Uterus (tissue), 2 donors: ENCODE data around the gene VAV1.

ENCODE experiments used
- POLR2A ChIP-seq, 2 donors: fragments of 450-650 bp; IDR thresholded peaks; one replicate each; pipeline ENCODE4 v1.6.1; 2016; ENCODE audit warnings: antibody characterized with exemption in 2 of 2, mild to moderate bottlenecking in 1 of 2, moderate library complexity in 1 of 2
- TF ChIP-seq, protein P1 (sequence below), 4 experiments: fragments of 200-600 bp in 2 of 4; fragments of 450-650 bp in 2 of 4; sonication (generic) in 2 of 4; IDR thresholded peaks; one replicate each; pipeline ENCODE4 v1.5.1; 2016 to 2019; ENCODE audit warnings: antibody characterized with exemption in 4 of 4, mild to moderate bottlenecking in 2 of 4, moderate library complexity in 1 of 4

DNA sequence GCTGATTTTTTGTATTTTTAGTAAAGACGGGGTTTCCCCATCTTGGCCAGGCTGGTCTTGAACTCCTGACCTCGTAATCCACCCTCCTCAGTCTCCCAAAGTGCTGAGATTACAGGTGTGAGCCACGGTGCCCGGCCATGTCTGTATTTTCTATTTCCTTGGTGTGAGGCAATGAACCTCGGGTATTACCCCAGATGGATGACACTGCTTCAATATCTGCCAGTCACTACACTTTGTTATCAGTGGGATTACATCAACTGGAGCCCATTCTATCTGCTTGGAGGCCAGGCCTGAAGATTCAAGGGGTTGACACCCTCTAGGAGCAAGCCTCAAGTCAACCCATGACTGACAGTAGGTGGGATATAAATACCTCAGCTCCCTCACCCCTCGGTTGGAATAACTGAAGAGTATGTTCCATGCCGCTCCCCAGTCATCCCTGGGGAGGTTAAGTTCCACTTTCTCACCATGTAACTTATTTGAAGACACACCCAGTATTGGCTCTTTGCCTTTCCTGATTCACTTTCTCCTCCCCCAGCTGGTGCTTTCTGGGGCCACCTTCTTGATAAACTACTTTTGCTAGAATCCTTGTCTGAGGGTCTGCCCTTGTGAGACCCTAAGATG, 113.9 kb downstream of the VAV1 start:
- TF ChIP-seq, protein P1, sequence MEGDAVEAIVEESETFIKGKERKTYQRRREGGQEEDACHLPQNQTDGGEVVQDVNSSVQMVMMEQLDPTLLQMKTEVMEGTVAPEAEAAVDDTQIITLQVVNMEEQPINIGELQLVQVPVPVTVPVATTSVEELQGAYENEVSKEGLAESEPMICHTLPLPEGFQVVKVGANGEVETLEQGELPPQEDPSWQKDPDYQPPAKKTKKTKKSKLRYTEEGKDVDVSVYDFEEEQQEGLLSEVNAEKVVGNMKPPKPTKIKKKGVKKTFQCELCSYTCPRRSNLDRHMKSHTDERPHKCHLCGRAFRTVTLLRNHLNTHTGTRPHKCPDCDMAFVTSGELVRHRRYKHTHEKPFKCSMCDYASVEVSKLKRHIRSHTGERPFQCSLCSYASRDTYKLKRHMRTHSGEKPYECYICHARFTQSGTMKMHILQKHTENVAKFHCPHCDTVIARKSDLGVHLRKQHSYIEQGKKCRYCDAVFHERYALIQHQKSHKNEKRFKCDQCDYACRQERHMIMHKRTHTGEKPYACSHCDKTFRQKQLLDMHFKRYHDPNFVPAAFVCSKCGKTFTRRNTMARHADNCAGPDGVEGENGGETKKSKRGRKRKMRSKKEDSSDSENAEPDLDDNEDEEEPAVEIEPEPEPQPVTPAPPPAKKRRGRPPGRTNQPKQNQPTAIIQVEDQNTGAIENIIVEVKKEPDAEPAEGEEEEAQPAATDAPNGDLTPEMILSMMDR (IDR thresholded peaks at IDR 0.05), result no peak
- TF ChIP-seq POLR2A (IDR thresholded peaks at IDR 0.05), result no peak
